GM21619 (cell line): ENCODE results near the gene TUBB2B.
"Not testable (repeated sequence)": the region's sequence is repeated elsewhere in the genome, so short reads cannot be mapped to it uniquely, and the experiment has no call there.

Experiments
- ATAC-seq: cut with Tn5 transposase; IDR thresholded peaks from one replicate; pipeline ENCODE4 v1.9.1; 2021; ENCODE audit not compliant: unreplicated experiment

TUBB2B gene

DNA sequence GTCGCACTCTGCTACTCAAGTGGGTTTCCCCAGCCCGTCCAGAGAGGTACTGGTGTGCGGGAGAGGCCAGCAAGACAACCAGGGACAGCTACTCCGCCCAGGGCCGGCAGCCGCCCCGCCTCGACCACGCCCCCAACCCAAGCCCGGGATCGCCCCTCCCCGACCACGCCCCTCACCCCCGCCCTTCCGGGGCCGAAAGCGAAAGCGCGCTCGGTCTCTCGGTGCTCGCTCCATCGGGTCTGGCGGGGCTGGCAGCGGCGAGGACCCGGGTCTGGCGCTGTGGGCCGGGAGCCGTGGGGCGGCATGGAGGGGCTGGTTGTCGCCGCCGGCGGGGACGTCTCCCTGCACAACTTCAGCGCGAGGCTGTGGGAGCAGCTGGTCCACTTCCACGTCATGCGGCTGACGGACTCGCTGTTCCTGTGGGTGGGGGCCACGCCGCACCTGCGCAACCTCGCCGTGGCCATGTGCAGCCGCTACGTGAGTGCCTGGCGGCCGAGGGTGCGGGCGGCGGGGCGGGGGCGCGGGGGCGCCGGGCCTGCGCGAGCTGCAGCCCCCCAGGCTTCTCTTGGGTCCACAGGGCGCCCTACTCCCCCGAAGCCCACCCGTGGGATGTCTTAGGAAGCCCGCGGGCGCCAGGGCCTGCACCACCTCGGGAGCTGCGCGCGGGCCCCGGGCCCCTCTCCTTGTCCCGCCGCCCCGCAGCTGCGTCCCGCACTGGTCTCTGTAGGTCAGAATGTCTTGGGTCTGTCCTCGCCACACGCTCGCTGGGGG, 31.5 kb upstream of the TUBB2B start, which contains the start of gene PSMG4:
Gene PSMG4 (plus strand): TSS at position 228 of the 771 bp plus-strand sequence. CDS start 76 bp downstream, at position 304.
- peak; percentile 72 for ATAC-seq

DNA sequence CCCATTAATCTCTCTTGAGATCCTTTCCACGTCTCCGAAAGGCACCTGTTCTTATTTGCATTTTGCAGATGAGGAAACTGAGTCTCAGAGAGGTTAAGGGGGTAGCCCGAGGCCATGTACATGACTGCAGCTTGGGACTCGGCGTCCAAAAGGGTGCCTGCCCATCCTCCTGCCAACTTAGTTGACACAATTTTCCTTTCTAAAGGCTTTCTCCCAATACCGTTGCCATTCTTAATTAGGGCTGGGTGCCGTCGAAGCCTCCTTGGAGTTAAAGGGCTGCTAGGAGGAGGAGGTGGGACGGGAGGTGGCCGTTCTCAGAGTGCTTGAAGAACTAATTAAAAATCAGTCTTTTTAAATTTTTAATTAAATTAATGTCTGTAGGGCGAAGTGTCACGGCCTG, 30.7 kb upstream of the TUBB2B start:
- no peak for ATAC-seq

DNA sequence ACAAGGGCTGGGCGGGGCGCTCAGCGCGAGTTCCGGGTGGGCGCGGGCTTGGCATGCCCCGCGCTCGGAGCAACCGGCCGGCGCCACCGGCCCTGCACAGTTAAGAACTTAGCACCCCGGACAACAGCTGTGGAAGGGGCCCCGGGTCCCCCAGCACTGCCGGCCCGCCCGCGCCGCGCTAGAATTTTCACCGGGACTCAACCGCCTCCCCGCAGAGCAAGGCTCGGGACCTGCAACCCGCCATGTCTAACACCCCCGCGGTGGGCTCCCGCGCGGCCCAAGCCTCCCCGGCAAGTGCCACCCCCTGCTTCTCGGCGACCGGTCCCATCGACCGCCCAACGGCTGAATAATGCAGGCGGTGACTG, 26.1 kb upstream of the TUBB2B start:
- ATAC-seq: no peak

DNA sequence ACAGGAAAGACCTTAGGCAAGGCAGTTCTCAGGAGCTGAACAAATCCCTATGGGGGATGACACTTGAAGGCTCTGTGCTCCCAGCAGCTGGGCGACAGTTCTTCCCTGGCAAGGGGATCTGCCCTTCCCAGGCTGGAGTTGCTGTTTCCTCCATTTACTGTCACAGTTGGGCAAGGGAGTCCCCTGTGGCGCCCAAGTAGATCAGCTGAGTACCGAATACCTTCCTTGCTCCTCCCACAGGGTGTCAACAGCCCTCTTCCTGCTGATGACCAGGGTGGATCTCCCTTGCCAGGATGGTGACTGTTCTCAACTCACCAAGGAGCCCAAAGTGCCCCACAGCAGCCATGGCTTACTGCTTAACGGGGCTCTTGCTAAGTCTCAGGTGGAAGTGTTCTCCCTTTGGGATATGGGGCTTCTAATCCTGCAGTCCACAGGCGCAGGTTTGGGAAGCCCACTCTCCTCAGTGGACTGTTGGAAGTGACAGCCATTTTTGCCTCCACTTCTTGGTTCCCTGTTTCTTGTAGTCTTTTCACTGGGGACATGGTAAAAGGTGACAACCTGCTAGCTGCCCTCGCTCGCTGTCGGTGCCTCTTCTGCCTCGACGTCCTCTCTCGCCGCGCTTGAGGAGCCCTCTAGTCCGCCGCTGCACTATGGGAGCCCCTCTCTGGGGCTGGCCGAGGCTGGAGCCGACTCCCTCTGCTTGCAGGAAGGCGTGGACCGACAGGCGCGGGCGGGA, 25.6 kb upstream of the TUBB2B start:
- no peak for ATAC-seq

DNA sequence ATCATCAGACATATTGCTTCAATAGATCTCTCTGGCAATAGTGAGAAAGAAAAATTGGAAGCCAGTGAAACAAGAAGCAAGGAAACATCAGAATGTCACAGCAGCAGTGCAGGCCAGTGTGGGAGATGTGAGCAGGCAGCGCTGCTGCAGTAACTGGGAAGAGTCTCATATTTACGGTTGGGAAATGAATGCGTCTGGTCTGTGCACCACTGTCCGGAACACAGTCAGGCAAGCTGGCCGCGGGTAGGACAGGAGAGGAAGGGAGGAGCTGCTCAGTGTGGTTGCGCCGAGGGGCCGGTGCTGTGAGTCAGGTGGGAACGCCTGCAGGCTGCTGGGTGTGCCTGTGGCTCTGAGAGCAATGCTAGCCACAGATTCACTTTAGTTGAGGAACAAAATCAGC, 24.9 kb upstream of the TUBB2B start:
- no peak for ATAC-seq

DNA sequence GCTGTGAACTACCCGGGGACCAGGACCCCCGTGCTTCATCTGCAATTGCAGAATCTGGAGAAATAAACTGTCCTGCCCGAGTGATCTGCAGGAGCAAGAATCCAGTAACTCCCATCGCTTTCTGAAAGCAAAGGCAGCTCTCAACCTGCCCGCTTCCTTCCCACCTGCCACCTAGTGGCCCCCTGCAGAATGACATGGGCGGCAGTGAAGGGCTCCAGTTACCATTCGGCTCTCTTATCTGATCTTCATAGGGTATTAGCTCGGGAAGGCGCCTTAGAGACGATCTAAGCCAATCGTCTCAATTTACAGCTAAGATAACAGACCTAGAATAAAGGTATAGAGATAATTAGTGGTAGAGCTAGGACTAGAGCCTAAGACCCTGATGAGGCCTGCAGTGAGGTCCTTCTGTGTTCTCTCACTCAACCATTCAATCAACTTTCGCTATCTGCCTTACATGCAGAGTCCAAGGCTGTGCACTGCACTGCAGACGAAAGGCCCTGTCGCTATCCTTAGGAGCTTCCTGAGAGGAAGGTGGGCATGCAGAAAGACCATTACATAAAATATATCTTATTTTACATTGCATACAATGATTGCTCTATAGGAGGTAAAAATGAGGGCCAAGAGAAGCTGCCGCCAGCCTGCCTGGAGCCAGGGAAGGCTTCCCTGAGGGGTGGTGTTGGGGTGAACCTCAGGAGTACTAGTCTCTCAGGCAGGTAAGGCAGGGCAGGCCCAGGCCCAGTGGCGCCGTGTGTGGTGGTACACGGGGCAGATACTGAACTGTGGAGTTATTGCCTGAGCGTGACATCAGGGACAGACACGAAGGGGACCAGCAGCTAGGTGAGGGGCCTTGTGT, 24.2 kb upstream of the TUBB2B start:
- ATAC-seq: peak; percentile 87

DNA sequence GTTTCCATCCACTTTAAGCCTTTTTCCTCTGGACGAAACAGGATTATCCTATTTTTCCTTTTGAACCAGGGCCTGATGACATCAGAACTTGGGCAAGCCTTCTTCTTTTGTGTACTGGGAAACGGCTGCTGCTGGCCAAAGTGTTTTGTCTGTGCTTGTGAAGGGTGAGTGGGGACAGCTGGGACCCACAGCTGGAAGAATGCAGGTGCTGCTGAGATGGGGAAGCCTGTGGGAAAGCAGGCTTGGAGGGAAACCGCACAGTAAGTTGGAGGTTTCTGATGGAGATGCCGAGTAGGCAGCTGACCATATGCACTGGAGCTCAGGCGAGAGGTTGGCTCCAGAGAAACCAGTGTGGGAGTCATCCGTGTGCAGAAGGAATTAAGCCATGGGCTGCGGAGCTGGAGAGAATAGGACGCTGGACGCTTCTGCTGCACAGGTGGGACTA, 22.8 kb upstream of the TUBB2B start:
- no peak for ATAC-seq

DNA sequence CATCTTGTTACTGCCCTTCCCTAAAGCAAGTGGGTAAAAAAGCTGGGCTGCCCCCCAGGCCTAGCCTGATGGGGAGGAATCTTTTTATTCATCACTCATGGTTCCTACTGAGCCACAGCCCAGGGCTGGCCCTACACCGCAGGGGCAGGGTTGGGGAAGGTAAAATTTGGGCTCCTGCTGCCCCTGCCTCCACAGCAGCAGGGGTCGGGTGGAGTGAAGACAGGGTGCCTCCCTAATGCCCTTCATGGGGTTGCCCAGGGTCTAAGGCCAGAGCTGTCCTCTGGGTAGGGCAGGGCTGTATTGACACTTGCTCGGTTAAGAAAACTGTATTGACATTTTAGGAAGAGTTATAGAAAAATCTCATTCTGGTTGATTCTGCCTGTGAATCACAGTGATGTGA, 22.4 kb upstream of the TUBB2B start:
- no peak for ATAC-seq

DNA sequence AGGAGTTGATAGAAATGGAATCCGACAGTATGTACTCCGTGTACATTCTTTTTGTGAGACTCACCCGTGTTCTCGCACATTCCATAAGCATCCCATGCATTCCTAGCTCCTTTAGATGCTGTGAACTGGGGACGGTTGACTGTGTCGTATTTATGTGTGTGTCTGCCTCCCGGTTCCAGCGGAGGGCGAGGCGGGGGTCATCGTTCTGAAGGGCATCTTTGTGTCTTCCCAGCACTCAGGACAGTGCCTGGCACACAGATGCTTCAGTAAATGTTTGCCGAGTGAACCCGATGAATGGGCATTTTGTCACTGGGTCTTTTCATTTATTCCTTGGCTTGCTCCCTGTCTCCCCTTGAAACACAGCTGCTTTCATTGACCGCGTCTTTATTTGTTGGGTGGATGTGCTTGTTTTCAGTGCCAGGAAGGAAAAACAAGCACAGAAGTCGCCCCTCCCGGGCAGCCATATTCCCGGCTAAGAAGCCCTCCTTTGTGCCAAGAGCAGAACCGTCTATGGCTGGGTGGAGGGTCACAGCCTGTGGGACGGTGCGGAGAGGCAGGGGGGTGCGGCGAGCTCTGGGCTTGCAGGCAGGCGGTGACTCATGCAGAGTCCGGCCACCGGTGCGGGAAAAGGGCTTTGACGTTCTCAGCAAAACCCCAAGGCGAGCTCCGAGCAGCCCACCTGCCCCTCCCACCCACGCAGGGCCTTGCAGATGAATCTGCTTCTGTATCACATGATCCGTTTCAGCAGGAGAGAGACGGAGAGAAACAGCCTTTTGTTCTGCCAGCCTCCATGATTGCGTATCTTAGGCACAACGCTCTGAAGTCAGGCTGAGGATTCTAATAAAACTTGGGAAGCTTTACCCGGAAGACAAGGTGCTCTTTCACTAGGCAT, 20.0 kb upstream of the TUBB2B start:
- no peak for ATAC-seq

DNA sequence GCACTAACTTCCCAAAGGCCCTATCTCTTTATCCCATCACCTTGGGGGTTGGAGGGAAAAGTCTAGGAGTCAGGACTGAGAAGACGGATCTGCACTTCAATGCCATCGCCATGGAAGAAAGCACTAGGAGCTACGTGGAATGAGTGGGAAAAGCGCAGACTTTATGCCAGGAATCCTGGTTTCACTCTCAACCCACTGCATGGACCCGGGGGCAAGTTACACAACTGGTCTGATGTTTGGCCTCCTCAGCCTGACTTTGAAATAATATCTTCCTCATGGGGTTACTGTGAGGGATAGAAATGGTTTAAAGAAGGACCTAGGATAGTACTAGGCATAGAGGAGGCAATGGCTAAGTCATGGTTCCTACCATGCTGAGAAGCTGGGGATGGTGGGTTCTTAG, 17.8 kb upstream of the TUBB2B start:
- ATAC-seq: no peak

DNA sequence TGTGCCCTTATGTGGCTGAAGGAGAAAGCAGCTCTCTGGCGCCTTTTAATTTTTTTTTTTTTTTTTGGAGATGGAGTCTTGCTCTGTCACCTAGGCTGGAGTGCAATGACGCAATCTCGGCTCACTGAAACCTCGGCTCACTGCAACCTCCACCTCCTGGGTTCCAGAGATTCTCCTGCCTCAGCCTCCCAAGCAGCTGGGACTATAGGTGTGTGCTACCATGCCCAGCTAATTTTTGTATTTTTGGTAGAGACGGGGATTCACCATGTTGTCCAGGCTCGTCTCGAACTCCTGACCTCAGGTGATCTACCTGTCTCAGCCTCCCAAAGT, 17.3 kb upstream of the TUBB2B start:
- ATAC-seq: not testable (repeated sequence)

DNA sequence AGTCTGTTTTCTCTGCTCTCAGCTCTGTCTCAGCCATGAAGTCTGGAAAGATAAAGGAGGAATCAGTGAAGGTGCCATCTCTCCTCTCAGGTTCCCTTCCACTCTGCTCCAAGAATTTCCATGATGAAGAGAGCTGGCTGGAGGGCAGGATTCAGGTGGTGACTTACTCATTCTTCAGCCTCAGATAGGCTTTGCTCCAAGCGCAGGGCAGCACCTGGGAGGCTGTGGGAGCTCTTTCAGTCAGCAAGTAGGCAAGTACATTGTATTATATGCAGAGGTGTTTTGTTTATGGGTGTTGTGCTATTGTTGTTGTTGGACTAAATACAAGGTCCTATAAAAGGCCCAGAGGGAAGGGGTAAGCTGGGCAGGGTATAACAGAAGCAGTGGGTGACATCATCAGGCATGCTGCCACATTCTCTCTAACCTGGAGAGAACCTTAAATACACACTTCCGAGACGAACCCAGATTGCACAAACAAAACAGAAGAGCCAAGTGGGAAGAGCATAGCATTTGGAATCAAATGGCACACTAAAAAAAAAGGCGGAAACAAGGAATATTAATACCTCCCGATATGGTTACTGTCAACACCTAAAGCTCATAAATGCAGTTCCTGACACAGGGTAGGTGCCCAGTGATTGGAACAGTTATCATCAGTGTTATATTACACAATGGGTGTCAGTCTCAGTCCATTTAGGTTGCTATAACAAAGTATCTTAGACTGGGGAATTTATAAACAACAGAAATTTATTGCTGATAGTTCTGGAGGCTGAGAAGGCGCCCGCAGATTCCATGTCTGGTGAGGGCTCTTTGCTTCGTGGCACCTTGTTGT, 16.8 kb upstream of the TUBB2B start:
- no peak for ATAC-seq

DNA sequence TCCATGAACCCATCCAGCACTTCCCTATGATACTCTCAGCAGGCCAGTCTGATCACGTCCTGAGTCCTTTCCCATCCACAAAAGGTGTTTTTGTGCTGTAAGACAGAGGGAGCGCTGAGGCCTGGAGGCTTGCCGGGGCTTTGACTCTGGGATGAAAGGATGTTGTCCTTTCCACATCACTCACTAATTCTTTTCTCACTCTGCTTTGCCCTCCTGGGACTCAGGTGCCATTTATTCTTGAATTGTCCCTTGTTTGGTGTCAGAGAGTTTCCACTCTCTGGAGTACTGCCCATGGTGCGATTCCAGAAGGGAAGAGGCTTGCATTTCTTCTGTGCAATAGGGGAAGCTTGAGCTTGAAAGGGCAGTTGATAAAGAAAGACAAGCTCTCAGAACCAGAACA, 15.3 kb upstream of the TUBB2B start:
- no peak for ATAC-seq

DNA sequence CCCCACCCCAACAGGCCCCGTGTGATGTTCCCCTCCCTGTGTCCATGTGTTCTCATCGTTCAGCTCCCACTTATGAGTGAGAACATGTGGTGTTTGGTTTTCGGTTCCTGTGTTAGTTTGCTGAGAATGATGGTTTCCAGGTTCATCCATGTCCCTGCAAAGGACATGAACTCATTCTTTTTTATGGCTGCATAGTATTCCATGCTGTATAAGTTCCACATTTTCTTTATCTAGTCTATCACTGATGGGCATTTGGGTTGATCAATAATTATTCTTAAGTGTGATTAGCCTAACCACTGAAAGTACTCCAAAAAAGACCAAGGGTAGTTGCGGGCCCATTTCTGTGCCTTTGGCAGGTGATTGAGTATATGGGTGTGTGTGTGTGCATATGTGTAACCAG, 14.3 kb upstream of the TUBB2B start:
- not testable (repeated sequence) for ATAC-seq

DNA sequence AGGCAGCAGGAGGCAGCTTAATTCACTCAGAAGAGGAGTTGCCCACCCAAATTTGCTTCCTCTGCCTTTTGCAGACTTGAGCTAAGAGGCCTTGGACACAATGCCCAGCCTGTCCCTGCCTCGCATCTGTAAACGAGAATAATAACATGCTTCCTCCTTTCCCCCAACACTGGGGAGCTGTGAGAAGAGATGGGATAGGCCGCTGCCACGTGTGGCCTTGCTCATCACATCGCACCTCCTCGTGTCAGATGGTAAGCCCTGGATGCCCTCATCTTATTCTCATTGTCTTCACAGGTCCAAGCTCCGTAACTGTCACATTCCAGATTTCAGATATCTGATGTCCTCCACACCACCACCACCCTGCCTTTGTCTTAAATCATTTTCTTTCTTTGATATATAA, 13.1 kb upstream of the TUBB2B start:
- no peak for ATAC-seq

DNA sequence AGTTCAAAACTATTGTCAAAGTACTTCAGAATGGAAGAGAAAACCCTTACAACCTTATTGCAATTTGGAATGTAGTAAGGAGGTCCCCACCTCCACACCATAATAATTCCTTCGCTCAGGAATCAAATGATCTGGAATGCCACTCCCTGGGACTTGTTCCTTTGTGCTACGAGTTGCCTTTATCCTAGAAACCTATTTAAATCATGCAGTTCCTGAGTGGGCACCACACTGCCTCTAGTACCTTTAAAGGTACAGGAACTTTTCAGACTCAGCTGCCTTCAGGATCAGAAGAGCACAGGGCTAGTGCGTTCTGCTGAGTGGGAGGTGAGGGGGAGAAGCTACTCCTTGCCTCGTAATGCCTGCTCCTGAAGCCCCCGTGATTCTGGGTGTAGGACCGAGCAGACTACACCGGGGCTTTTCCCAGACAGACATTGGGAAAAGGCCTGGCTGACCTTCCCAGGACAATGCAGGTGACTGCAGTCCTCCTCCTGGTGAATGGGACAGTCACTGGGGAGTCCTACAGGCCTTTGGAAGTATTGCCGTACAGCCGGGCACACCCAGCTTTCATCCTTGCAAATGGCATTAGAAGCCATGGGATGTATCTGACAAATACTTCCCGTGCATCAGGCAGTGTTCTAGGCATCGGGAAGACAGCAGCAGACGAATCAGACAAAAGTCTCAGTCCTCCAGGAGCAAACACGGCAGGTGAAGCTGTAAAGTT, 11.8 kb upstream of the TUBB2B start:
- no peak for ATAC-seq

DNA sequence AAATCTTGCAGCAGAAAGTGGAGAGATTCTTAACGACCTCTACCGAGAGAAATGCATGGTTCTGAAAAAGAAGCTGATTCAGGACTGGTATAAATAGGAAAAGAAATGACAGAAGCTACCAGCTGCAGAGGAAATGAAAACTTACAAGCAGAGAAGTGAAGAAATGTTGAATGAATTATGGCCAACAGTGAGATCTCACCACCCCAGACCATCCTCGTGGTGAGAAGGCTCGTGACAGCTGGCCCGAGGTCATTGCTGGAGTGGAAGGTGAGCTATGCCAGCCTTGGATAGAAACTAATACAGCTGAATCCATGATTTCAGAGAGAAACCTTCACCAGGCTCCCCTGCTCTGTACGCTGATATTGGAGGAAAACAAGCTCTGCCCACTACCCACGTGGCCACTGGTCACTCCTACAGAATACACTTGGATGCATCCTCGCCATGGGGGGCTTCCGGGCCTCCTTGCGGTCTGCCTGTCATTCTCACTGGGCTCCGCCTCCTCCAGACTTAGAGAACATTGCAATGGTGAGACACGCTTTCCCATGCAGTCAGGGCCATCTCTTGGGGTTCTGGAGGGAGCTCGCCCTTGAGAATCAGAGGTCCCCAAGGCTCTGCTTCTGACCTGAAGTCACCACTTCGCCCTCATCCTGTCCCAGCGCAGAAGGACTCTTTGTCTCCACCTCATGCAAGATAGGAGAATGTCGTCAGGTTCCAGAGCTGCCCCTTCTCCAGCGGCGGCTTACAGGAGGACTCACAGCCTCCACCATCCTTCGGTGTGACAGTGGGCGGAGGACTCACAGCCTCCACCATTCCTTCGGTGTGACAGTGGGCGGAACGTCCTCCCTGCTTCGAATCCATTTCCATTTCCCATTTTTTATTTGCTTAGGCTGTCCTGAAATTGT, 10.6 kb upstream of the TUBB2B start:
- ATAC-seq: no peak

DNA sequence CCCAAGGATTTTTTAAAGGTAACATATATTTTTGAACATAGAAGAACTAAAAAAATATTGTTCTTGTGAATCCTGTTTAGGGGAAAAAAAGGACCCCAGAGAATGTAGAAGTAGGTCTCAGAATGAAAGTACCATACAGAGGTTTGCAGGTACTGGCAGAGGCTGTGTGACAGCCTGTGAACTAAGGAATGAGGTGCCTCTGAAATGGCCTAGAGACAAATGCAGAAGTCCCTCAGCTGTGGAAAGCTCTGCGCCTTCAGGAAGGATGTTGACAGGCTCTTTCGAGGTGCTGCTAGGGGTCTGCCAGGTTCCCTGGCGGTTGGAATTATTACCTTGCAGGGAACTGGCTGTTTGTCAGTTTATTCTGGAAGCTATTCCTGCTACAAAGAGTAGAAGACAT, 8.6 kb upstream of the TUBB2B start:
- ATAC-seq: no peak
